HCT116 (cell line): ENCODE results near the gene ALG2. TPM values are rescaled to one million over a fixed set of nuclear protein-coding genes. Genes with fewer than 3 reads are reported as not detected.

Source experiments
- ATAC-seq: fragments of 200-7000 bp; cut with Tn5 transposase; 2 replicates; pipeline ENCODE4 v1.9.1; 2020; ENCODE audit warnings: mild to moderate bottlenecking, moderate library complexity
- BruUV-seq: library from RNA; stranded (reverse); fragments of 400-500 nt; replicated peaks from 2 replicates; lab custom pipeline; 2021; lab: Mats Ljungman, UMichigan
- CTCF ChIA-PET: fragments of 300-600 bp; sonication (Branson Sonifier 250); formaldehyde crosslinking; loops from one replicate; lab custom pipeline; 2021; ENCODE audit warnings: antibody characterized with exemption; lab: Charles Lee
- POLR2A ChIA-PET: fragments of 300-600, 350-600 bp; sonication (Branson Sonifier 250); formaldehyde crosslinking; loops from one replicate; lab custom pipeline; 2021; ENCODE audit warnings: antibody characterized with exemption; lab: Charles Lee
- RAD21 ChIA-PET, 2 experiments: fragments of 300-600 bp; sonication (Branson Sonifier 250); formaldehyde crosslinking; loops; one replicate each; lab custom pipeline; 2023; ENCODE audit warnings: low total read pairs in 2 of 2; ENCODE audit not compliant: uncharacterized antibody in 2 of 2, unreplicated experiment in 2 of 2, low non-redundant PET in 1 of 2; lab: Charles Lee
- DNase-seq: peaks from one replicate; pipeline ENCODE4 v3.0.0-alpha.2; 2010; ENCODE audit warnings: low read depth, low spot score
- H2AFZ ChIP-seq: fragments of 200-600 bp; shearing (Covaris generic), sonication (generic); 2 replicates; pipeline ENCODE4 v1.6.1; 2017; ENCODE audit warnings: low read depth, mixed run types, mixed read lengths, antibody characterized with exemption, low read length; ENCODE audit not compliant: poor library complexity, severe bottlenecking
- H3K27ac ChIP-seq: 2 replicates; pipeline ENCODE4 v1.5.1; 2012; ENCODE audit warnings: low read depth, low read length
- H3K27me3 ChIP-seq: fragments of 200-600 bp; sonication (generic); 2 replicates; pipeline ENCODE4 v1.6.1; 2016; ENCODE audit warnings: mixed run types, low read length, mixed read lengths; ENCODE audit not compliant: insufficient read depth
- H3K36me3 ChIP-seq, 2 experiments: fragments of 200-500 bp in 1 of 2; fragments of 200-600 bp in 1 of 2; sonication (Bioruptor generic) in 1 of 2; sonication (generic) in 1 of 2; 2 replicates each; pipeline versions ENCODE4 v1.5.1 to v1.6.1; 2014 to 2016; ENCODE audit warnings: low read length in 2 of 2, inconsistent platforms in 1 of 2, mixed read lengths in 1 of 2, mixed run types in 1 of 2; ENCODE audit not compliant: insufficient read depth in 2 of 2, control insufficient read depth in 1 of 2
- H3K4me1 ChIP-seq, 2 experiments: fragments of 200-600 bp in 1 of 2; sonication (generic) in 1 of 2; 2 replicates each; pipeline versions ENCODE4 v1.5.1 to v1.6.1; 2012 to 2017; ENCODE audit warnings: low read length in 2 of 2, inconsistent platforms in 1 of 2, mild to moderate bottlenecking in 1 of 2, mixed read lengths in 1 of 2, mixed run types in 1 of 2, moderate library complexity in 1 of 2; ENCODE audit not compliant: insufficient read depth in 2 of 2, control insufficient read depth in 1 of 2
- H3K4me2 ChIP-seq: fragments of 200-600 bp; sonication (generic); 2 replicates; pipeline ENCODE4 v1.6.1; 2017; ENCODE audit warnings: mixed run types, low read length, mixed read lengths
- H3K4me3 ChIP-seq, 2 experiments: fragments of 200-600 bp in 1 of 2; sonication (generic) in 1 of 2; replicated peaks in 1 of 2; 2 replicates each; pipeline ENCODE4 v1.5.1; 2011 to 2016; ENCODE audit warnings: low read length in 2 of 2, control low read depth in 1 of 2, low read depth in 1 of 2, mild to moderate bottlenecking in 1 of 2, mixed read lengths in 1 of 2, mixed run types in 1 of 2
- H3K79me2 ChIP-seq: fragments of 200-600 bp; sonication (generic); 2 replicates; pipeline ENCODE4 v1.6.1; 2017; ENCODE audit warnings: mild to moderate bottlenecking, mixed run types, low read length, moderate library complexity, mixed read lengths; ENCODE audit not compliant: insufficient read depth
- H3K9ac ChIP-seq: fragments of 200-600 bp; sonication (generic); 2 replicates; pipeline ENCODE4 v1.6.1; 2016; ENCODE audit warnings: low read length, mixed read lengths
- H3K9me2 ChIP-seq: fragments of 200-600 bp; sonication (generic), shearing (Covaris generic); 2 replicates; pipeline ENCODE4 v1.6.1; 2017; ENCODE audit warnings: mixed run types, mild to moderate bottlenecking, moderate library complexity; ENCODE audit not compliant: insufficient read depth
- H3K9me3 ChIP-seq, 2 experiments: fragments of 200-500 bp in 1 of 2; fragments of 200-600 bp in 1 of 2; sonication (Bioruptor generic) in 1 of 2; sonication (generic) in 1 of 2; 2 replicates each; pipeline ENCODE4 v1.6.1; 2014 to 2017; ENCODE audit warnings: low read length in 2 of 2, mixed read lengths in 2 of 2, inconsistent platforms in 1 of 2, low read depth in 1 of 2, mild to moderate bottlenecking in 1 of 2, mixed run types in 1 of 2, moderate library complexity in 1 of 2; ENCODE audit not compliant: control insufficient read depth in 1 of 2, insufficient read depth in 1 of 2
- H4K20me1 ChIP-seq: fragments of 200-600 bp; sonication (generic), shearing (Covaris generic); 2 replicates; pipeline ENCODE4 v1.6.1; 2017; ENCODE audit warnings: mixed run types, mild to moderate bottlenecking, moderate library complexity; ENCODE audit not compliant: insufficient read depth
- ATF3 ChIP-seq: IDR thresholded peaks from 2 replicates; pipeline ENCODE4 v1.6.1; 2012
- CEBPB ChIP-seq: IDR thresholded peaks from 2 replicates; pipeline ENCODE4 v1.6.1; 2012; ENCODE audit warnings: low read depth
- EGR1 ChIP-seq: IDR thresholded peaks from 2 replicates; pipeline ENCODE4 v1.6.1; 2012; ENCODE audit warnings: low read depth
- EZH2 ChIP-seq: fragments of 200-600 bp; sonication (generic); IDR thresholded peaks from 2 replicates; pipeline ENCODE4 v1.6.1; 2017; ENCODE audit warnings: antibody characterized with exemption, mixed run types
- FOSL1 ChIP-seq: IDR thresholded peaks from 2 replicates; pipeline ENCODE4 v1.6.1; 2012; ENCODE audit warnings: low read depth
- JUND ChIP-seq: IDR thresholded peaks from 2 replicates; pipeline ENCODE4 v1.6.1; 2012
- RAD21 ChIP-seq: IDR thresholded peaks from 2 replicates; pipeline ENCODE4 v1.6.1; 2012; ENCODE audit warnings: low read depth, mild to moderate bottlenecking
- REST ChIP-seq: IDR thresholded peaks from 2 replicates; pipeline ENCODE4 v1.6.1; 2012; ENCODE audit warnings: low read depth
- SIN3A ChIP-seq: IDR thresholded peaks from 2 replicates; pipeline ENCODE4 v1.6.1; 2012; ENCODE audit warnings: low read depth
- SRF ChIP-seq: IDR thresholded peaks from 2 replicates; pipeline ENCODE4 v1.6.1; 2012; ENCODE audit warnings: low read depth
- TCF7L2 ChIP-seq: IDR thresholded peaks from 2 replicates; pipeline ENCODE4 v1.7.0; 2011; ENCODE audit warnings: borderline replicate concordance, inconsistent platforms; ENCODE audit not compliant: insufficient read depth, insufficient read length; ENCODE audit errors: extremely low read depth
- YY1 ChIP-seq: IDR thresholded peaks from 2 replicates; pipeline ENCODE4 v1.6.1; 2011; ENCODE audit warnings: low read length, low read depth, moderate library complexity, mild to moderate bottlenecking; ENCODE audit not compliant: insufficient replicate concordance; ENCODE audit errors: extremely low read depth
- ZNF274 ChIP-seq: fragments of 200-500 bp; sonication (Bioruptor generic); IDR thresholded peaks from 2 replicates; pipeline ENCODE4 v1.6.1; 2014; ENCODE audit warnings: mild to moderate bottlenecking, low read depth, low read length, inconsistent platforms
- intact Hi-C: fragments of 100-400 bp; cut with micrococcal nuclease; formaldehyde crosslinking; loops from 2 replicates; pipeline ENCODE4 v1.10.0; 2022
- total RNA-seq: library from RNA; stranded (reverse); gene quantifications from one replicate; pipeline ENCODE4 v1.2.1, GENCODE V29; 2021; ENCODE audit not compliant: unreplicated experiment

ALG2 gene
- total RNA-seq, 1 experiment from 2014 or later: 27.9 TPM

GRCh38 chr9:99184110-99184474 is 37.6 kb downstream of the ALG2 start:
- H3K4me2 ChIP-seq: no peak overlapping the region
- POLR2A ChIA-PET: no interaction called here
- no peak overlapping the region for H3K4me3 ChIP-seq
- H3K9ac ChIP-seq: no peak overlapping the region
- peaks cover 6% of the 10 kb centered on the region; the same call in 1 of the 2 replicates for H3K27me3 ChIP-seq
- no peak overlapping the region for H2AFZ ChIP-seq
- RAD21 ChIA-PET: no interaction called here
- ATAC-seq: peak; percentile 11; the same call in 1 of the 2 replicates
- no peak overlapping the region for H3K27ac ChIP-seq
- BruUV-seq: no TSS peak
- no peak for DNase-seq
- TF ChIP-seq ATF3 (no peak), REST (no peak)
- H3K9me2 ChIP-seq: no peaks in the 10 kb centered on the region
- H4K20me1 ChIP-seq: no peaks in the 10 kb centered on the region
- CTCF ChIA-PET: interaction anchor here (0.7 to 2.1 kb wide), 2 partner anchors 11 to 1141 kb away, joined by 4 read pairs; no protein-coding TSS in a partner anchor
- H3K36me3 ChIP-seq: no peaks in the 10 kb centered on the region
- no peaks in the 10 kb centered on the region for H3K79me2 ChIP-seq
- no peaks in the 10 kb centered on the region for H3K9me3 ChIP-seq
- peaks cover 0 to 4% of the 10 kb centered on the region in 2 experiments; a peak in 1 of 4 replicates for H3K4me1 ChIP-seq
- intact Hi-C loops: loop anchor here (1.0 to 10.0 kb wide), 5 partner anchors 621 to 1411 kb away; no protein-coding TSS in a partner anchor

GRCh38 chr9:99183616-99184015 is 38.1 kb downstream of the ALG2 start:
- no TSS peak for BruUV-seq
- Histone ChIP-seq H3K27me3 (peaks cover 6% of the 10 kb centered on the region; the same call in 1 of the 2 replicates), H3K9me3 (no peaks in the 10 kb centered on the region), H3K36me3 (no peaks in the 10 kb centered on the region), H3K4me2 (no peak overlapping the region), H2AFZ (no peak overlapping the region), H3K4me3 (no peak overlapping the region), H4K20me1 (no peaks in the 10 kb centered on the region), H3K79me2 (no peaks in the 10 kb centered on the region), H3K9ac (no peak overlapping the region), H3K4me1 (peaks cover 0 to 4% of the 10 kb centered on the region in 2 experiments; a peak in 1 of 4 replicates), H3K27ac (no peak overlapping the region), H3K9me2 (no peaks in the 10 kb centered on the region)
- intact Hi-C loops: loop anchor here (1.0 to 10.0 kb wide), 5 partner anchors 621 to 1412 kb away; no protein-coding TSS in a partner anchor
- ChIA-PET CTCF (interaction anchor here (0.7 to 2.1 kb wide), 2 partner anchors 10 to 1141 kb away, joined by 4 read pairs; no protein-coding TSS in a partner anchor), RAD21 (no interaction called here), POLR2A (interaction anchor here (0.6 kb wide), 1 partner anchor 15 kb away, joined by 3 read pairs; no protein-coding TSS in a partner anchor)
- no peak for DNase-seq
- ATAC-seq: no peak
- TF ChIP-seq RAD21: no peak
- no peak for TF ChIP-seq TCF7L2
- TF ChIP-seq ZNF274: no peak
- TF ChIP-seq SRF: no peak
- TF ChIP-seq SIN3A: no peak
- TF ChIP-seq JUND: no peak
- TF ChIP-seq REST: no peak
- TF ChIP-seq FOSL1: no peak
- TF ChIP-seq CEBPB: no peak
- no peak for TF ChIP-seq EGR1
- no peak for TF ChIP-seq EZH2
- no peak for TF ChIP-seq YY1
